H1 (cell line): Measurements from ENCODE around the gene FAM171A1. TPM values are rescaled to one million over a fixed set of nuclear protein-coding genes. Genes with fewer than 3 reads are reported as not detected.

Experiments used
- CTCF ChIA-PET: fragments of 300-600 bp; sonication (Branson Sonifier 250); formaldehyde crosslinking; loops from one replicate; lab custom pipeline; 2021; ENCODE audit not compliant: partially characterized antibody; lab: Charles Lee
- POLR2A ChIA-PET: fragments of 300-600 bp; sonication (Branson Sonifier 250); formaldehyde crosslinking; loops from one replicate; lab custom pipeline; 2021; ENCODE audit warnings: inconsistent platforms; ENCODE audit not compliant: partially characterized antibody; lab: Charles Lee
- DNase-seq, 2 experiments: peaks; one replicate each; pipeline versions ENCODE4 v3.0.0 to v3.0.0-alpha.2; 2010 to 2022; ENCODE audit warnings: low spot score in 2 of 2, low read depth in 1 of 2, mixed read lengths in 1 of 2
- FAIRE-seq: peaks from 2 replicates; lab custom pipeline; 2011; peaks lifted over from hg19 to GRCh38; lab: Jason Lieb, UNC
- H2AFZ ChIP-seq: 2 replicates; pipeline ENCODE4 v1.8.1; 2012; ENCODE audit warnings: low read length, inconsistent platforms
- H2AK5ac ChIP-seq: 2 replicates; pipeline ENCODE4 v1.6.1; 2013; ENCODE audit warnings: low read depth, low read length
- H2BK120ac ChIP-seq: replicated peaks from 2 replicates; pipeline ENCODE3; 2013; ENCODE audit warnings: low read depth, low read length, inconsistent platforms
- H2BK12ac ChIP-seq: 2 replicates; pipeline ENCODE4 v1.6.1; 2013; ENCODE audit warnings: low read depth, low read length
- H2BK15ac ChIP-seq: 2 replicates; pipeline ENCODE4 v1.6.1; 2013; ENCODE audit warnings: low read length
- H2BK20ac ChIP-seq: 2 replicates; pipeline ENCODE4 v1.6.1; 2013; ENCODE audit warnings: low read length
- H2BK5ac ChIP-seq: 2 replicates; pipeline ENCODE4 v1.6.1; 2013; ENCODE audit warnings: low read depth, low read length
- H3K14ac ChIP-seq: 2 replicates; pipeline ENCODE4 v1.6.1; 2013; ENCODE audit warnings: inconsistent platforms; ENCODE audit not compliant: insufficient read length
- H3K18ac ChIP-seq: 2 replicates; pipeline ENCODE4 v1.6.1; 2013; ENCODE audit warnings: low read length; ENCODE audit errors: extremely low read depth
- H3K23ac ChIP-seq: 2 replicates; pipeline ENCODE4 v1.6.1; 2013; ENCODE audit warnings: inconsistent platforms; ENCODE audit not compliant: insufficient read length
- H3K23me2 ChIP-seq: 2 replicates; pipeline ENCODE4 v1.6.1; 2013; ENCODE audit warnings: low read depth, low read length
- H3K27ac ChIP-seq: 2 replicates; pipeline ENCODE4 v1.6.1; 2011; ENCODE audit warnings: low read depth, low read length, inconsistent platforms
- H3K27me3 ChIP-seq, 4 experiments: replicated peaks in 1 of 4; 1 replicate in 1 of 4; 2 replicates in 3 of 4; pipeline versions ENCODE4 v1.6.1 to v1.8.1; 2011 to 2013; ENCODE audit warnings: low read length in 3 of 4, mild to moderate bottlenecking in 3 of 4, inconsistent platforms in 2 of 4, mixed read lengths in 2 of 4, moderate library complexity in 1 of 4; ENCODE audit not compliant: control insufficient read depth in 3 of 4, insufficient read depth in 3 of 4; ENCODE audit errors: extremely low read depth in 1 of 4
- H3K36me3 ChIP-seq, 4 experiments: 2 replicates each; pipeline versions ENCODE4 v1.6.1 to v1.8.1; 2011 to 2013; ENCODE audit warnings: mild to moderate bottlenecking in 4 of 4, low read length in 3 of 4, moderate library complexity in 2 of 4, control low read depth in 1 of 4, inconsistent platforms in 1 of 4; ENCODE audit not compliant: insufficient read depth in 4 of 4, control insufficient read depth in 2 of 4
- H3K4ac ChIP-seq: replicated peaks from 2 replicates; pipeline ENCODE3; 2013; ENCODE audit warnings: low read length, low read depth, mixed read lengths, inconsistent platforms; ENCODE audit not compliant: insufficient read length
- H3K4me1 ChIP-seq, 4 experiments: replicated peaks in 1 of 4; 1 replicate in 1 of 4; 2 replicates in 3 of 4; pipeline versions ENCODE4 v1.6.1 to v1.8.1; 2011 to 2013; ENCODE audit warnings: low read length in 3 of 4, inconsistent platforms in 2 of 4, mixed read lengths in 1 of 4; ENCODE audit not compliant: insufficient read depth in 4 of 4, control insufficient read depth in 3 of 4
- H3K4me2 ChIP-seq, 2 experiments: 2 replicates each; pipeline versions ENCODE4 v1.6.1 to v1.8.1; 2011 to 2013; ENCODE audit warnings: low read depth in 2 of 2, low read length in 2 of 2, control low read depth in 1 of 2, inconsistent platforms in 1 of 2, mild to moderate bottlenecking in 1 of 2; ENCODE audit not compliant: insufficient read depth in 1 of 2
- H3K4me3 ChIP-seq, 4 experiments: fragments of 200-600, 300-600 bp in 1 of 4; sonication (generic), shearing (Covaris generic), sonication (Bioruptor Twin) in 1 of 4; 2 replicates each; pipeline versions ENCODE4 v1.5.1 to v1.8.1; 2011 to 2016; ENCODE audit warnings: low read length in 4 of 4, low read depth in 3 of 4, control low read depth in 2 of 4, inconsistent platforms in 2 of 4, mild to moderate bottlenecking in 2 of 4, mixed read lengths in 1 of 4, moderate library complexity in 1 of 4; ENCODE audit not compliant: insufficient read depth in 2 of 4; ENCODE audit errors: extremely low read depth in 1 of 4
- H3K56ac ChIP-seq: replicated peaks from 2 replicates; pipeline ENCODE3; 2013; ENCODE audit warnings: low read depth, mild to moderate bottlenecking, mixed read lengths, low read length, inconsistent platforms; ENCODE audit not compliant: insufficient read length
- H3K79me1 ChIP-seq: 2 replicates; pipeline ENCODE4 v1.6.1; 2013; ENCODE audit warnings: low read depth, low read length, control low read depth
- H3K79me2 ChIP-seq, 2 experiments: 2 replicates each; pipeline versions ENCODE4 v1.6.1 to v1.8.1; 2012 to 2013; ENCODE audit warnings: low read length in 2 of 2, mild to moderate bottlenecking in 2 of 2, inconsistent platforms in 1 of 2; ENCODE audit not compliant: insufficient read depth in 2 of 2, control insufficient read depth in 1 of 2
- H3K9ac ChIP-seq, 4 experiments: replicated peaks in 1 of 4; 1 replicate in 1 of 4; 2 replicates in 3 of 4; pipeline versions ENCODE4 v1.6.1 to v1.8.1; 2011 to 2013; ENCODE audit warnings: low read depth in 3 of 4, low read length in 3 of 4, control low read depth in 2 of 4, mild to moderate bottlenecking in 2 of 4, moderate library complexity in 2 of 4, inconsistent platforms in 1 of 4; ENCODE audit errors: extremely low read depth in 1 of 4
- H3K9me3 ChIP-seq, 2 experiments: 2 replicates each; pipeline versions ENCODE4 v1.6.1 to v1.8.1; 2012 to 2013; ENCODE audit warnings: mild to moderate bottlenecking in 2 of 2, moderate library complexity in 2 of 2, control low read depth in 1 of 2, inconsistent platforms in 1 of 2, low read depth in 1 of 2, low read length in 1 of 2, mixed read lengths in 1 of 2; ENCODE audit not compliant: insufficient read depth in 2 of 2
- H4K20me1 ChIP-seq, 2 experiments: replicated peaks in 1 of 2; 2 replicates each; pipeline versions ENCODE3 to v1.8.1; 2011 to 2013; ENCODE audit warnings: inconsistent platforms in 2 of 2, low read length in 2 of 2, mild to moderate bottlenecking in 1 of 2; ENCODE audit not compliant: insufficient read depth in 2 of 2, control insufficient read depth in 1 of 2
- H4K5ac ChIP-seq: 2 replicates; pipeline ENCODE4 v1.6.1; 2013; ENCODE audit warnings: low read length, low read depth, mixed read lengths, inconsistent platforms; ENCODE audit not compliant: insufficient read length
- H4K8ac ChIP-seq: 2 replicates; pipeline ENCODE4 v1.8.0; 2013; ENCODE audit warnings: mild to moderate bottlenecking, moderate library complexity, low read length, inconsistent platforms; ENCODE audit not compliant: insufficient read depth; ENCODE audit errors: extremely low read depth
- H4K91ac ChIP-seq: replicated peaks from 2 replicates; pipeline ENCODE3; 2013; ENCODE audit warnings: low read length, mixed read lengths, inconsistent platforms; ENCODE audit not compliant: insufficient read length
- RXRA ChIP-seq: IDR thresholded peaks from 2 replicates; pipeline ENCODE4 v1.6.1; 2011; ENCODE audit warnings: low read depth, mild to moderate bottlenecking, low read length, moderate library complexity; ENCODE audit not compliant: insufficient read depth
- SIN3A ChIP-seq, 2 experiments: IDR thresholded peaks in 1 of 2; conservative IDR thresholded peaks in 1 of 2; 2 replicates each; pipeline ENCODE4 v1.6.1; 2011 to 2012; ENCODE audit warnings: low read length in 2 of 2, improper control_type of control experiment in 1 of 2, low read depth in 1 of 2, mild to moderate bottlenecking in 1 of 2
- SIX5 ChIP-seq: IDR thresholded peaks from 2 replicates; pipeline ENCODE4 v1.6.1; 2011; ENCODE audit warnings: mild to moderate bottlenecking, low read depth, low read length
- WGBS, 2 experiments: shearing (Covaris generic) in 1 of 2; methylation state at CpG; one replicate each; pipeline versions ENCODE4 v1.1.6 to v1.1.7; 2013 to 2015; ENCODE audit warnings: low lambda C conversion rate in 2 of 2, mixed read lengths in 2 of 2, inconsistent platforms in 1 of 2, low coverage in 1 of 2, missing lambda C conversion rate in 1 of 2; ENCODE audit not compliant: insufficient replicate concordance in 2 of 2, insufficient coverage in 1 of 2, insufficient read length in 1 of 2; ENCODE audit errors: extremely low coverage in 1 of 2, missing lambda C conversion rate in 1 of 2; 5-methylcytosine and 5-hydroxymethylcytosine counted together
- polyA plus RNA-seq, 7 experiments: library from polyadenylated mRNA; depleted of rRNA in 3 of 7; stranded (reverse) in 5 of 7; unstranded in 2 of 7; fragments of >200 nt in 5 of 7; fragments of 200-250 nt in 2 of 7; gene quantifications; 1 replicate in 5 of 7; 2 replicates in 1 of 7; 4 replicates in 1 of 7; pipeline versions ENCODE4 v1.2.1 to v1.2.3, GENCODE V29; 2011 to 2013; ENCODE audit warnings: missing spikeins in 2 of 7, mixed read lengths in 2 of 7
- total RNA-seq: library from RNA; stranded (reverse); fragmentation: NEBNext Ultra II Directional; extraction: Animal tissue kit (Norgen Biotek cat#: 25700); gene quantifications from 2 replicates; pipeline ENCODE4 v1.2.1, GENCODE V29; 2021

The FAM171A1 gene
- total and polyA plus RNA-seq, 2 of the 8 experiments (the other 6 are each of a cell fraction or from before 2014, with no cell fraction given) = 26.6 to 42.1 TPM

GRCh38 chr10:15393139-15393825 is 22.2 kb upstream of the FAM171A1 start:
- H4K5ac ChIP-seq = no peak overlapping the region
- no peak overlapping the region for H4K8ac ChIP-seq
- no peak for DNase-seq
- H3K4ac ChIP-seq = no peak overlapping the region
- H2BK15ac ChIP-seq = no peak overlapping the region
- H2BK12ac ChIP-seq = no peak overlapping the region
- no peak overlapping the region for H2BK120ac ChIP-seq
- H3K9me3 ChIP-seq = no peaks in the 10 kb centered on the region
- H2AFZ ChIP-seq = no peak overlapping the region
- no peak overlapping the region for H3K14ac ChIP-seq
- H3K79me2 ChIP-seq = no peaks in the 10 kb centered on the region
- no peaks in the 10 kb centered on the region; a peak in 1 of 8 replicates for H3K36me3 ChIP-seq
- no peaks in the 10 kb centered on the region for H3K23me2 ChIP-seq
- no peak overlapping the region for H3K56ac ChIP-seq
- ChIA-PET POLR2A (no interaction called here), CTCF (interaction anchor here (0.7 kb wide), 1 partner anchor 1700 kb away, joined by 3 read pairs; no protein-coding TSS in a partner anchor)
- H2AK5ac ChIP-seq = no peak overlapping the region
- H3K4me2 ChIP-seq = no peak overlapping the region
- no peak overlapping the region for H3K18ac ChIP-seq
- no peak for FAIRE-seq
- H3K27me3 ChIP-seq = no peaks in the 10 kb centered on the region
- H3K27ac ChIP-seq = no peak overlapping the region
- H4K91ac ChIP-seq = no peak overlapping the region
- no peak overlapping the region for H2BK20ac ChIP-seq
- no peak overlapping the region for H3K23ac ChIP-seq
- 89% methylated on average over 4 of the region's 4 CpGs; no CpG with 5 or more reads in 1 of the 2 experiments for WGBS, 2 experiments
- no peak overlapping the region for H3K9ac ChIP-seq
- no peaks in the 10 kb centered on the region for H3K4me1 ChIP-seq
- H2BK5ac ChIP-seq = no peak overlapping the region
- H4K20me1 ChIP-seq = no peaks in the 10 kb centered on the region
- H3K4me3 ChIP-seq = no peak overlapping the region
- no peak for TF ChIP-seq SIN3A (conservative IDR thresholded peaks at IDR 0.05 in 1 of 2, IDR thresholded peaks at IDR 0.05 in 1 of 2; ENCODE audit: low read depth in 1 of 2, low read length in 2 of 2)
- TF ChIP-seq SIX5 = no peak
- TF ChIP-seq RXRA = no peak
- H3K79me1 ChIP-seq = no peaks in the 10 kb centered on the region
